Thymus (tissue), 11 donors: ENCODE results near the gene RPL7A. TPM values are rescaled to one million over a fixed set of nuclear protein-coding genes. Genes with fewer than 3 reads are reported as not detected.
A peak's percentile ranks its signal among the peaks of the same experiment; 100 is the strongest.

Experiments used
- DNase-seq, 9 donors: peaks; one replicate each; pipeline ENCODE4 v3.0.0-alpha.2; 2013; ENCODE audit warnings: low spot score in 9 of 9, low read depth in 6 of 9, missing footprints in 1 of 9
- H3K27ac ChIP-seq, 2 donors: one replicate each; pipeline ENCODE4 v1.5.1; 2013; ENCODE audit warnings: control low read depth in 1 of 2, low read depth in 1 of 2, low read length in 1 of 2, mild to moderate bottlenecking in 1 of 2, moderate library complexity in 1 of 2
- H3K27me3 ChIP-seq, 2 donors: one replicate each; pipeline ENCODE4 v1.5.1; 2013; ENCODE audit warnings: low read length in 1 of 2; ENCODE audit not compliant: control insufficient read depth in 2 of 2, insufficient read depth in 1 of 2
- H3K36me3 ChIP-seq, 2 donors: one replicate each; pipeline ENCODE4 v1.5.1; 2013; ENCODE audit warnings: low read length in 1 of 2, mild to moderate bottlenecking in 1 of 2, moderate library complexity in 1 of 2; ENCODE audit not compliant: control insufficient read depth in 2 of 2, insufficient read depth in 2 of 2
- H3K4me1 ChIP-seq, 2 donors: one replicate each; pipeline ENCODE4 v1.5.1; 2013; ENCODE audit warnings: low read length in 2 of 2; ENCODE audit not compliant: control insufficient read depth in 2 of 2, insufficient read depth in 2 of 2
- H3K4me3 ChIP-seq, 2 donors: one replicate each; pipeline ENCODE4 v1.5.1; 2013; ENCODE audit warnings: low read length in 2 of 2, control low read depth in 1 of 2, mild to moderate bottlenecking in 1 of 2
- H3K9me3 ChIP-seq, 2 donors: one replicate each; pipeline ENCODE4 v1.5.1; 2013; ENCODE audit warnings: low read length in 1 of 2, mild to moderate bottlenecking in 1 of 2; ENCODE audit not compliant: control insufficient read depth in 2 of 2, insufficient read depth in 1 of 2
- WGBS: extraction: QIAGEN DNeasy Blood & Tissue Kit; methylation state at CpG from one replicate; pipeline ENCODE4 v1.1.7; 2013; 5-methylcytosine and 5-hydroxymethylcytosine counted together
- polyA plus RNA-seq: library from polyadenylated mRNA; stranded (reverse); fragments of 200-250 nt; gene quantifications from one replicate; pipeline ENCODE4 v1.2.3, GENCODE V29; 2013
- total RNA-seq: library from RNA; stranded (reverse); fragments of 120-200 nt; gene quantifications from one replicate; pipeline ENCODE4 v1.2.4, GENCODE V29; 2013
- donor health status: healthy.

The RPL7A gene
- total and polyA plus RNA-seq, 2 donors, result 2,397 to 3,092 TPM

DNA sequence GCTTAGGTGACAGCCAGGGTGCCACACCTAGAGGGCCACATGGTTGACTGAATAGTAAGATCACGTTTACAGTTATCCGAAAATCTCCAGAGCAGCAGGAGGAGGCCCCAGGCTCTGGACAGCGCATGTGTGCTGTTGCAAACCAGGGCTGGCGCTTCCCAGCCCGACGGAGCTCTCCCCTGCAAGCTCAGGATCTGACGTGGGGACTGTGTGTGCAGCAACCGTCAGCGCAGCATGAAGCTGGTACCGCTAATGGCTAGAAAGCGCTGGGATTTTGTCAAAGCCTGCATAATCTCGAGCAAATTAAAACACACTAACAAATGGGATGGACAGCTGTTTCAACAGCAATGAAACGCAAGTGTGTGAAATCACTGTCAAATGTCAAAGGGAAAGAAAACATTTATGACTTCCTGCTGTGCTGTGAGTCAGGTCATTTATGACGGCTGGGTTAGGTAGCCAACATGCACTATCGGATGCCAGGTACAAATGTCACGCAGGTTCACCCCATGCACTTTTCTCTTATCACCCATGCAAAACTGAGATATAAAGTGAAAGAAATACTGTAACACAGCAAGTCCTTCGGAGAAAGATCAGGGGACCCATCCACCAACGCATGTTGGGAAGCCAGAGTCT, 20.3 kb downstream of the RPL7A start:
- Histone ChIP-seq H3K4me1 (peaks cover 19 to 54% of the 10 kb centered on the region in 2 donors), H3K27me3 (no peaks in the 10 kb centered on the region), H3K4me3 (no peak overlapping the region), H3K9me3 (no peaks in the 10 kb centered on the region), H3K27ac (no peak overlapping the region), H3K36me3 (peaks cover 59 to 84% of the 10 kb centered on the region in 2 donors)
- DNase-seq, result no peak
- 95% methylated on average over 18 of the region's 18 CpGs for WGBS

DNA sequence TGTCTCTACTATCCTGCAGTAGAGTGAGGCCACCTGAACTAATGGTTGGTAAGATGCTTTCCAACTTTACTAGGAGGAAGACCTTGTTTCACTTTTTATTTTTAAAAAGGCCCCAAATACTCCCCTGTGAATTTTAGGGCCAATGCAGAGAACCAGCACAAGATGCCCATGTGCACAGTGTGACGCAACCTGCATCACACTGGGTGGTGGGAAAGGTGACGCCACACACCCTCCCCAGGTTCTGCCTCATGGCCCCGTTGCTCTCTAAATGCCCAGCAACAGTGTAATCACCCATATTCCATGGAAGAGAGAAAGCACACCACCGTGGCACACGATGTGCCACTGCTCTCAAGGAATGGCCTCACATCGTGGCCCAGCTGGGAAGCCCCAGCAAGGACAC, 21.4 kb downstream of the RPL7A start:
- DNase-seq, result no peak
- peaks cover 22 to 64% of the 10 kb centered on the region in 2 donors for H3K4me1 ChIP-seq
- 96% methylated on average over 6 of the region's 6 CpGs for WGBS
- H3K27ac ChIP-seq, result no peak overlapping the region
- H3K9me3 ChIP-seq, result no peaks in the 10 kb centered on the region
- no peak overlapping the region for H3K4me3 ChIP-seq
- H3K27me3 ChIP-seq, result no peaks in the 10 kb centered on the region
- peaks cover 51 to 78% of the 10 kb centered on the region in 2 donors for H3K36me3 ChIP-seq

DNA sequence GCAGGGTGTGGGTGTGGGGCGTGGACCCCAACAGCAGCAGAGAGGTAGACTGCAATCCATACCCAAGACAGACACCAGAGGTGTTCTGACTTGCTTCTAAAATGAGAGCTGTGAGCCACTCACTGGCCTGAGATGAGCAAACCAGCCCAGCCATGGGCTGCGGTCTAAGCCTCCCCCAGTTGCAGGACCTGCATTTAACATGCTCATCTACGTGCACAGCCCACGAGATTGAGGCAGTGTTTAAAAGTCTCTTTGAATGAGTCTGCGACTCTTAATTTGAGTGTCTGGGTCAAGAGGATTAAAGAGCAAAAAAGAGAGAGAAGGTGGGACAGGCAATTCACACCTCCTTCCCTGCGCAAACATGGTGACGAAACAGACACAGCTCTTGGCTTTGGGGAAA, 21.9 kb downstream of the RPL7A start:
- peaks cover 22 to 67% of the 10 kb centered on the region in 2 donors for H3K4me1 ChIP-seq
- no peak for DNase-seq
- H3K4me3 ChIP-seq, result no peak overlapping the region
- no peaks in the 10 kb centered on the region for H3K27me3 ChIP-seq
- no peaks in the 10 kb centered on the region for H3K9me3 ChIP-seq
- peaks cover 47 to 75% of the 10 kb centered on the region in 2 donors for H3K36me3 ChIP-seq
- peak overlapping the region; percentile 54 to 91 for H3K27ac ChIP-seq
- WGBS, result 94% methylated on average over 7 of the region's 7 CpGs

DNA sequence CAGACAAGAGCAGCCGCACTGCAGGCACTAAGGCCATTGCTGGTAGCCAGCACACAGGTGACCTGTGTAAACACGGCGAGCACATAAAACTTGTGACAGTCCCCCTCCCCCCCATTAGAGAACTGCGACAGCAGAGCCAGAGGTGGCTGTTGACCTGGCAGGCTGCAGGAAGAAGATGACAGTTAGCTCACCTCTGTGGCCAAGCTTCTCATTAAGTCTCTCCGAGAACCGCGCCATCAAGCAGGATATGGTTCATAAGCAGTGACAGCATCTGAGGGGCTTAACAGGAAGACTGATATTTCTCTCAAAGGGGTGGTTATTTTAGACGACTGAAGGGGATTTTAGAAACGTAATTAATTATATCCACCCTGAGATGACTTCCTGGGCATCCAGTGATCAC, 22.7 kb downstream of the RPL7A start:
- H3K36me3 ChIP-seq, result peaks cover 41 to 67% of the 10 kb centered on the region in 2 donors

DNA sequence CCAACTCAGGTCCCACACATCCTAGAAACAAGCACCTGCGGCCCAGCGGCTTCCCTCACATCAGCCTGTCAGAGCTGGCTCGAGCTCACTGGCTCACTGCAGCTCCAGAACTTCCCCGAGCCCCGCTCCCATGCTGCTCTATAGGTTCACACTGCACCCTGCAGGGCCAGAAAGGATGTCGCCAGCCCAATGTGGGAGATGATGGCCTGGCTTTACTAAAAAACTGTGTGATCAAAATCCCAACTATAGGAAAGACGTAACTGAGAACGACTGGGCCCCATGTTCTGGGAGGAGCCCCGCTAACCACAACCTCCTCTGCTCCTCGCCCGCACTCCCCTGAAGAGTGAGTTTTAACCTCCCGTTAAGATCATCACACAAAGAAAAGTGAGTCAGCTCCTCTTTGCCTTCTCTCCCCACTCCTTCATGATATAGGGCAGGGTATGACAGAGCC, 23.3 kb downstream of the RPL7A start:
- DNase-seq, result peak in 7 of 9 donors; percentile 37 to 80 (median 55)
- Histone ChIP-seq H3K36me3 (peaks cover 35 to 61% of the 10 kb centered on the region in 2 donors), H3K27ac (peak overlapping the region; percentile 70 to 91), H3K4me3 (peak overlapping the region; percentile 14 to 16), H3K27me3 (peaks cover 0 to under 1% of the 10 kb centered on the region in 2 donors), H3K4me1 (peaks cover 22 to 65% of the 10 kb centered on the region in 2 donors), H3K9me3 (no peaks in the 10 kb centered on the region)
- WGBS, result 22% methylated on average over 12 of the region's 12 CpGs

More for the DNA sequence above, 22.7 kb downstream of the RPL7A start:
- peak overlapping the region; percentile 70 to 91 for H3K27ac ChIP-seq
- peak overlapping the region in 1 of 2 donors; percentile 16 for H3K4me3 ChIP-seq
- DNase-seq, result peak in 2 of 9 donors; percentile 31 to 57
- peaks cover 22 to 65% of the 10 kb centered on the region in 2 donors for H3K4me1 ChIP-seq
- 46% methylated on average over 9 of the region's 9 CpGs for WGBS
- H3K27me3 ChIP-seq, result no peaks in the 10 kb centered on the region
- H3K9me3 ChIP-seq, result no peaks in the 10 kb centered on the region

DNA sequence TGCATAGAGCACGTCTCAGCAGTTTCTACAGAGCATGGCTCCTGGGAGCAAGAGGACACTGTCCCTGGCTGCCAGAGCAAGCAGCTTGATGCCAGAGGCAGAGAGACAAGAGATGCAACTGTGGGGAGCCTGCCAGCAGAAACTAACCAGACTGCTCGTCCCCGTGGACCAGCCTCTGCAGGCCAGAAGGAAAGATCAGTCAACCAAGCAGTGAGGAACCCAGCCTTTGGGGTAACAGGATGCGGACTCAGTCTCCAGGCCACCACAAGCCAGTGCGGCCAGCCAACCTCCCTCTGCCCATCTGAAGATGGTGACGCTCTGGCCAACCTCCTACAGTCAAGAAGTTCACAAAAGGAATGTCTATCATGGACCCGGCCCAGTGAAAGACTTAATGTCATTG, 24.1 kb downstream of the RPL7A start:
- H3K4me1 ChIP-seq, result peaks cover 27 to 70% of the 10 kb centered on the region in 2 donors
- no peak for DNase-seq
- peak overlapping the region in 1 of 2 donors; percentile 91 for H3K27ac ChIP-seq
- no peaks in the 10 kb centered on the region for H3K9me3 ChIP-seq
- H3K4me3 ChIP-seq, result no peak overlapping the region
- 93% methylated on average over 7 of the region's 7 CpGs for WGBS
- H3K36me3 ChIP-seq, result peaks cover 26 to 53% of the 10 kb centered on the region in 2 donors
- peaks cover 0 to 5% of the 10 kb centered on the region in 2 donors for H3K27me3 ChIP-seq

DNA sequence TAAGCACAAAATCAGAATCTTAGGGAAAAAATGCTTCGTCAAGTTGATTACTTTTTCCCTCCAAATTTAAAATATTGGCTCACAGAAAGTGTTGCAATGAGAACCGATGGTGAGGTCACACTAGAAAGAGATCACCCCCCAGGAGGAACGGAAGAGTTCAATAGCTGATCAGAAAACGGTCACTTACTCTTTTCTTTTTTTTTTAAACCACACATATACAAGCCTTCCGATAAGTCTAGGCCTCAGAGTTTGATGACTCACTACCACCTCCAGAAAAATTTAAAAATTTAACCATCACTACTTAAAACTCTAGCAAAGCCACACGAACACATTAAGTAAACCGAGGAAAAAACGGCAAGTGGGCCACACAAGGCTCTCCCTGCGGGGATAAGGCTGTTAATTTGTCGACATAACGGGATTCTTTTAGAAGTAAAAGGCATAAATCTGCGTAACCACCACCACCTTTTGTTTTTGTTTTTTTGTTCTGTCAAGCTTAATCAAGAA, 26.6 kb downstream of the RPL7A start:
- Histone ChIP-seq H3K9me3 (no peaks in the 10 kb centered on the region), H3K4me1 (peaks cover 27 to 59% of the 10 kb centered on the region in 2 donors), H3K4me3 (peak overlapping the region; percentile 63 to 97), H3K36me3 (peaks cover 14 to 29% of the 10 kb centered on the region in 2 donors), H3K27ac (peak overlapping the region; percentile 81 to 90), H3K27me3 (peaks cover 0 to 5% of the 10 kb centered on the region in 2 donors)
- WGBS, result 31% methylated on average over 12 of the region's 12 CpGs
- DNase-seq, result no peak

DNA sequence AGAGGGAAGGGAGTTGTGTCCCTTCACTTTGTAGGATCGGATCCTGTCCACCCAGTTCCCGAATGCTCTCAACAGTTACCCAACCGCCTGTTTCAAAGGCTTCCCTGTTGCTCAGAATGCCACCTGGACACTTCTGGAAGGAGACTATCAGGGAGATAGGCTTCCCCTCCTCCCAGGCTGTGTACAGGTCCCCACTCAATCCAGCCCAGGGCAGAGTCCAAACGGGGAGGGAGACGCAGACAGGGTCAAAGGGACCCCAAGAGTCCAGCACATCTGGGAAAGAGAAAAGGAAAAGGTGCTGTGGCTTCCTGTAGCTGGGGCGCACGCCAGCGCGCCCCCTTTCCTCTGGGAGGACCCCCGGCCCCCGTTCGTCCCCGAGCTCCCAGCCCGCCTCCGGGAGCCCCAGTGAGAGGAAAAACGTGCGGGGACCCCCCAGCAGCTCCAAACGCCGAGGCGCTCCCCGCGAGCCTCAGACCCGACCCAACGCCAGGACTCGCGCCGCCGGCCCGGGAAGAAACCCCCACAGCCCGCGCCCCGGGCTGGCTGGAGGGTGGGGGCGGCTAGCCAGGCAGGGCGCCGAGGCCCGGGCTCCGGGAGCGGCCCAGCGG, 27.2 kb downstream of the RPL7A start:
- Histone ChIP-seq H3K27me3 (peaks cover 0 to 5% of the 10 kb centered on the region in 2 donors), H3K36me3 (peaks cover 10 to 24% of the 10 kb centered on the region in 2 donors), H3K4me3 (peak overlapping the region; percentile 63 to 97), H3K4me1 (peaks cover 26 to 53% of the 10 kb centered on the region in 2 donors), H3K9me3 (no peaks in the 10 kb centered on the region), H3K27ac (peak overlapping the region; percentile 81 to 90)
- peak in 6 of 9 donors; percentile 19 to 65 (median 42) for DNase-seq
- under 1% methylated on average over 39 of the region's 39 CpGs for WGBS
